Mucosa of descending colon (tissue), 3 donors: ENCODE data around the gene ST3GAL3. TPM values are rescaled to one million over a fixed set of nuclear protein-coding genes. Genes with fewer than 3 reads are reported as not detected.

Experiments used
- ATAC-seq: fragments of 200-7000 bp; cut with Tn5 transposase; one replicate; pipeline ENCODE4 v1.9.1; 2020; ENCODE audit warnings: mild to moderate bottlenecking, moderate library complexity
- DNase-seq, 3 donors: peaks; one replicate each; pipeline ENCODE4 v3.0.0-alpha.2; 2020
- H3K36me3 ChIP-seq: fragments of 200-600 bp; one replicate; pipeline ENCODE4 v1.8.0; 2021; ENCODE audit warnings: low read depth, mild to moderate bottlenecking
- H3K4me1 ChIP-seq: fragments of 200-600 bp; one replicate; pipeline ENCODE4 v1.8.0; 2021; ENCODE audit warnings: low read depth, mild to moderate bottlenecking
- H3K4me3 ChIP-seq: fragments of 200-600 bp; one replicate; pipeline ENCODE4 v1.8.0; 2021; ENCODE audit warnings: mild to moderate bottlenecking
- H3K9me3 ChIP-seq: fragments of 200-600 bp; one replicate; pipeline ENCODE4 v1.8.0; 2021; ENCODE audit warnings: mild to moderate bottlenecking
- intact Hi-C, 2 donors: fragments of 100-400 bp; cut with DNase I in 1 of 2; cut with micrococcal nuclease in 1 of 2; formaldehyde crosslinking; loops; one replicate each; pipeline versions ENCODE4 v1.11.0 to v1.11.1; 2022; cut with DNase I, micrococcal nuclease
- total RNA-seq, 3 donors: library from RNA; stranded (reverse); fragmentation: NEBNext Ultra II Directional in 2 of 3; extraction: Animal tissue kit (Norgen Biotek cat#: 25700) in 2 of 3; gene quantifications; one replicate each; pipeline versions ENCODE4 v1.2.1 to v1.2.4, GENCODE V29; 2021 to 2023
- TF ChIP-seq, protein P1 (sequence below): fragments of 200-600 bp; IDR thresholded peaks from one replicate; pipeline ENCODE4 v1.8.0; 2022; ENCODE audit warnings: antibody characterized with exemption, mild to moderate bottlenecking
- donor health status: DM: no; HTN: no; CAD: no; lungs with moderate emphysema.
- donor health status: DM: no; HTN: no; CAD: no.
- donor health status: DM: no; HTN: yes; CAD: no.

The ST3GAL3 gene
- total RNA-seq, 3 donors from 2014 or later = 9.5 to 26.3 (median 18.2) TPM

DNA sequence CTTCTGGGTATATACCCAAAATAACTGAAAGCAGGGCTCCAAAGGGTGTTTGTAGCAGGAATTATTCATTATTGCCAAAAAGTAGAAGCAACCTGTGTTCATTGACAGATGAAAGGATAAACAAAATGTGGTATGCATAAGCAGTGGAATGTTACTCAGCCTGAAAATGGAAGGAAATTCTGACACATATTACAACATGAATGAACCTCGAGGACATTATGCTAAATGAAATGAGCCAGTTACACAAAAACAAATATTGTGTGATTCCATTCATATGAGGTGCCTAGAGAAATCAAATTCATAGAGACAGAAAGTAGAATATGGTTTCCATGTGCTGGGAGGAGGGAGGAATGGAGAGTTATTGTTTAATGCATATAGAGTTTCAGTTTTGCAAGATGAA lies 140.0 kb downstream of the ST3GAL3 start:
- ATAC-seq (no peak), DNase-seq (no peak)
- Histone ChIP-seq H3K4me3 (no peak overlapping the region), H3K36me3 (no peaks in the 10 kb centered on the region), H3K9me3 (no peaks in the 10 kb centered on the region), H3K4me1 (peaks cover under 1% of the 10 kb centered on the region)
- intact Hi-C loops = no loop called here
- TF ChIP-seq, protein P1, sequence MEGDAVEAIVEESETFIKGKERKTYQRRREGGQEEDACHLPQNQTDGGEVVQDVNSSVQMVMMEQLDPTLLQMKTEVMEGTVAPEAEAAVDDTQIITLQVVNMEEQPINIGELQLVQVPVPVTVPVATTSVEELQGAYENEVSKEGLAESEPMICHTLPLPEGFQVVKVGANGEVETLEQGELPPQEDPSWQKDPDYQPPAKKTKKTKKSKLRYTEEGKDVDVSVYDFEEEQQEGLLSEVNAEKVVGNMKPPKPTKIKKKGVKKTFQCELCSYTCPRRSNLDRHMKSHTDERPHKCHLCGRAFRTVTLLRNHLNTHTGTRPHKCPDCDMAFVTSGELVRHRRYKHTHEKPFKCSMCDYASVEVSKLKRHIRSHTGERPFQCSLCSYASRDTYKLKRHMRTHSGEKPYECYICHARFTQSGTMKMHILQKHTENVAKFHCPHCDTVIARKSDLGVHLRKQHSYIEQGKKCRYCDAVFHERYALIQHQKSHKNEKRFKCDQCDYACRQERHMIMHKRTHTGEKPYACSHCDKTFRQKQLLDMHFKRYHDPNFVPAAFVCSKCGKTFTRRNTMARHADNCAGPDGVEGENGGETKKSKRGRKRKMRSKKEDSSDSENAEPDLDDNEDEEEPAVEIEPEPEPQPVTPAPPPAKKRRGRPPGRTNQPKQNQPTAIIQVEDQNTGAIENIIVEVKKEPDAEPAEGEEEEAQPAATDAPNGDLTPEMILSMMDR = no peak

DNA sequence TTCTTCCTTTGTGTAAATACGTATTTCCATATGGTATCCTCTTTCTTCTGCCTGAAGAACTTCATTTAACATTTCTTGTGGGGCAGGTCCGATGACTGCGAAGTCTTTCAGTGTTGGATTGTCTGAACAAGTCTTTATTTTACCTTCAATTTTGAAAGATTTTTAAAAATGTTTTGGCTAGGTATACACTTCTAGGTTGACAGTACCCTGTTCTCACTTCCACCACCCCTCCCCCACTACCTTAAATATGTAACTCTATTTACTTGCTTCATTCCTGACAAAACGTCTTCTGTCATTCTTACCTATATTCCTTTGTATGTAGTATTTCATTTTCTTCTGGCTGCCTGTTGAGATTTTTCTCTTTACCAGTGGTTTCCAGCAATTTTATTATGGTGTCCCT lies 140.5 kb downstream of the ST3GAL3 start:
- Histone ChIP-seq H3K4me3 (no peak overlapping the region), H3K4me1 (peaks cover 7% of the 10 kb centered on the region), H3K36me3 (no peaks in the 10 kb centered on the region), H3K9me3 (no peaks in the 10 kb centered on the region)
- DNase-seq (no peak), ATAC-seq (no peak)
- TF ChIP-seq, protein P1 = no peak
- intact Hi-C loops = no loop called here

DNA sequence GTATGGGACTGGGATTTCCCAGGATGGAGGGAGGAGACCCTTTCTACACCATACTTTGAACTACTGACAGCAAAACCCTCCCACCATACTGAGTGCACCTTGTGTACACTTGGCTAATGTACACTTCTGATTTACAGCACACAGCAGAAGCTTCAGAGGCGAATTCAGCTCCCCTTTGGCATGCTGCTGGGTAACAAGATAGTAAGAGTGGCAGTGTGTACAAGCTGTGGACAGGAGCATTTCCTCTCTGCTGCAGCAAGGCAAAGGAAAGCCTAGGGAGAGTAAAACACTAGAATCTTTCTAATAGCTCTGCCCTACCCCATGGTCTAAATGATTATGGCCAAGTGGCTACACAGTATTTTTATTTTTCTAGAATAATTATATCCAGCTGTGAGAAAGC lies 142.3 kb downstream of the ST3GAL3 start:
- Histone ChIP-seq H3K36me3 (no peaks in the 10 kb centered on the region), H3K4me3 (no peak overlapping the region), H3K9me3 (no peaks in the 10 kb centered on the region), H3K4me1 (peaks cover 7% of the 10 kb centered on the region)
- DNase-seq (no peak), ATAC-seq (peak; percentile 28)
- intact Hi-C loops = no loop called here
- TF ChIP-seq, protein P1 = no peak

DNA sequence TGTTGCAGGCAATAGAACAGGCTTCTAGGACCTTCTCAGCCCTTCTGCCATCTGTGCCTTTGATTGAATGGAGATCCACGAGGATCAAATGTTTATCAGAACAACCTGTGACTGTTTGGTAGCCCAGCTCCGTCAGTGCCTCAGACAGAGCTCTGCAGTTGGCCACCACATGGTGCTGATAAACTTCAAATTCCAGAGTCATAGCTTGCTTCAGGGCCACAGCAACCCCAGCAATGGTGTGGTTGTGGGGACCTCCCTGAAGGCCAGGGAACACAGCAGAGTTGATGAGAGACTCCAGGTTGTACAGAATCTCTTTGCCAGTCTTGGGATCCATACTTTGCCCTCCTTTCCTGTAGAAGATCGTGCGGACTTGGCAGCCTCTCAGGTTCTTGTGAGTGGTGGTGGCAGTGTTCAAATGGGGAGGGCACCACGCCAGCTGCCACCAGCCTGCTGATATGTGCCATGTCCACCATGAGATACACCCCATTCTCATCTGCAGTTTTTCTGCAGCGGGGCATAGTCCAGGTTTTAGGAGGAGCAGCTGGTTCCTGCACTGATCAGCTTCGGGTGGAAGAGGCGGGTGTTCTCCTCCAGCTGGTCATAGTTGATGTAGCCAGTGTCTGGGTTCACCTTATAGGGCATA lies 143.4 kb downstream of the ST3GAL3 start:
- Histone ChIP-seq H3K4me3 (no peak overlapping the region), H3K36me3 (no peaks in the 10 kb centered on the region), H3K4me1 (peaks cover 7% of the 10 kb centered on the region), H3K9me3 (no peaks in the 10 kb centered on the region)
- intact Hi-C loops = no loop called here
- DNase-seq (no peak), ATAC-seq (no peak)
- TF ChIP-seq, protein P1 = no peak

DNA sequence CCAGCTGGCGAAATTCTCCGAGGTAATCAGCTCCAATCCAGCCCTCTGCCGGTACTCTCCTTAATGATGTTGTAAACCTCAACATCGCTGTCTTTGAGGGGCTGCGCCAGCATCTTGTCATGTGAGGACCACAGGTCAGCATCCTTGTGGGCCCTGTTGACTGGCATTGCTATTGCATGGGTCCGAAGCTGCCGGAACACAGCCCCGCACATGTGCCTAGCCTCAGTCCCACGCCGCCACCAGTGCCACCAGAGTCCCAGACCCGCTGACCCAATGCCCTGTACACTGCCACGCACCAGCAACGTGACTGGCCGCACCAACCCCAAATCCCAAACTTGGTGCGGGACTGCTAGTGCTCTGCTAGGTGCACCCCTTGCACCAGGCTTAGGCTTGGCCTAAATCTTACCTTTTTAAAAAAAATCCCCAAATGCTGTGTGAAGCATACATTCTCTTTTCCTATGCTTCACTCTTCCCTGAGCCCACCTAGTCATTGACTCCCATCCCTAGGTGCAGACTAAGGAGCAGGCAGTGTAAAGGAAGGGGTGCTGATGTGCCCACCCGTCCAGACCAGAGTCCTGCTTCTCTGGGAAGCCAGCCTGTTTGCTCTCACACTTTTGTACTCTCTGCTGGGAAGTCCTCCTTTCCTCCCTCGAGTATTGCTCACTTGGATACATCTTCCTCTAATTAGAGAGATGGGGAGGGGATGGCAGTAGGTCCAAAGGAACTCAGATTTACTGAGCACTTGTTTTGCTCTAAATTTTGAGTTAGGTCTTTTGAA lies 144.4 kb downstream of the ST3GAL3 start:
- intact Hi-C loops = no loop called here
- H3K4me3 ChIP-seq = no peak overlapping the region
- ATAC-seq (no peak), DNase-seq (no peak)
- H3K4me1 ChIP-seq = peaks cover 7% of the 10 kb centered on the region
- no peaks in the 10 kb centered on the region for H3K9me3 ChIP-seq
- TF ChIP-seq, protein P1 = no peak
- no peaks in the 10 kb centered on the region for H3K36me3 ChIP-seq
